NCI-H2107 treated with DMSO at 0.1 percent for 48 hours (cell line): ENCODE results near the gene TMEM61.
"Not testable (repeated sequence)": the region's sequence is repeated elsewhere in the genome, so short reads cannot be mapped to it uniquely, and the experiment has no call there.

Experiments
- DNase-seq: peaks from one replicate; lab custom pipeline; 2025; ENCODE audit not compliant: unreplicated experiment; lab: John Stamatoyannopoulos, UW

Gene TMEM61

DNA sequence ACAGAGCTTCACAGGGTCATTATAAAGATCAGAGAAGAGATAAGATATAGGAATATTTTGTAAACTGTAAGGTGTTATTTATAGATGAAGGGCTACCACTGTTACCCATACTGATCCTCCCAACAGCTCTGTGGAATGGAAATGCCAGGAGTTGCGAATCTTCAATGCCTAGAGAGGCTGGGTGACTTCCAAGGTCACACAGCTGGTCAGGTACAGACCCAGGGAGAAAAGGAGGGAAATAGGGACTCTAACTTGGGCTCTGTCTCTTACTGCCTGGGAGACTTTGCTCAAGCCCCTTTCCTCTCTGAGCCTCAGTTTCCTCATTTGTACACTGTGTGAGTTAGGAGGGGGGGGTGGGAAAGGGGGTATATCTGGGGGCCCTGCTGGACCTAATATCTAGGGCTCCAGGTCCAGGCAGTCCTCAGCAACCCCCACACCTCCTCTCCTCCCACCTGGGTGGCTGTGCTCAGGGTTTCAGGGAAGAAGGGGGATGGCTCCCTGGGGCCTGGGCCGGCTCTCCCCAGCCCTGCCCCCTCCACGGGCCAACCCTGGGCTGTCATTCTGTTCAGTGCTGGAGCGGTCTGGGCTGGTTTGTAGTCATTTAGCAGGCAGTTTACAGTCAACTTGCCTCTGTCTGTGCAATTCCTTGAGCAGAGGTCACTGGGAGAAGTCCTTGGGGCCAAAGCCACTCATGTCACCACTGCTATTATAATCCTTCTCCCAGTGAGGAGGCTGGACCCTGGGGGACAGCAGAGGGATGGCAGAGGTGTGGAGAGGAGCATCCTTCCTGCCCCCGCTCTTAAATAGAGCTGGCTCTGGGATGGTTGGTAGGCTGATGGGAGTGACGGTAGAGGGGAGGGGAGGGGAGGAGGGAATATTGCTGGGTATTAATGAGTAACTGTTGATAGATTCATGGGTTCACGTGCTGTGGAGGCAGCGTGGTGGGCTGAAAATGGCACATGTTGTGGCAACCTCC lies 20.0 kb downstream of the TMEM61 start:
- no peak for DNase-seq

DNA sequence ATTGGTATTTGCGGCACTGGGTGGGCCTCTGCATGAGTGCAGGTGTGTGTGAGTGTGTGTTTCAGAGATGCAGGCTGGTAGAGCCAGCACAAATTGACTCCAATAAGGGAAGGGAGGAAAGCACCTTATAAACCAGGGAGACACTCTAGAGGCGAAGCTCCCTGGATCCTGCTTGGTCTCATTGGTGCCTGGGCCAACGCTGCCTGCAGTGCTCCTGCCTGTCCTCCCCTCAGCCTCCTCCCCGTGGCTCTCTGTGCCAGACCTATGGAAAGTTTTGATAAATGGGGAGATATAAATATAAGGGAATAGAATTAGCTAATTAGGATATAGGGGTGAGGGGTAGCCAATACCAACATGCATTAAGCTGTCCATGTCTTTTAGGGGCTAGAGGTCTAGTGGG lies 20.9 kb downstream of the TMEM61 start:
- no peak for DNase-seq

DNA sequence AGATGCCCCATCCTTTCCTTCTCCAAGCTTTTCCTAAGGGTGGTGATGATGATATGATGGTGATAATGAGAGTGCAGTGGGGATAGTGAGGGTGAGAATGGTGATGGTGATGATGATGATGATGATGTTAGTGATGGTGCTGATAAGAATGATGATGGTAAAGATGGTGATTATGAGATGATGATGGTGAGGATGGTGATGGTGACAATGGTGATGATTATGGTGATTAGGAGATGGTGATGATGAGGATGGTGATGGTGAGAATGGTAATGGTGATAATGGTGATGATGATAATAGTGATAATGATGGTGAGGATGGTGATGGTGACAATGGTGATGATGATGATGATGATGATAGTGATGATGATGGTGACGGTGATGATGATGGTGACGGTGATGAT lies 22.3 kb downstream of the TMEM61 start:
- DNase-seq: no peak

DNA sequence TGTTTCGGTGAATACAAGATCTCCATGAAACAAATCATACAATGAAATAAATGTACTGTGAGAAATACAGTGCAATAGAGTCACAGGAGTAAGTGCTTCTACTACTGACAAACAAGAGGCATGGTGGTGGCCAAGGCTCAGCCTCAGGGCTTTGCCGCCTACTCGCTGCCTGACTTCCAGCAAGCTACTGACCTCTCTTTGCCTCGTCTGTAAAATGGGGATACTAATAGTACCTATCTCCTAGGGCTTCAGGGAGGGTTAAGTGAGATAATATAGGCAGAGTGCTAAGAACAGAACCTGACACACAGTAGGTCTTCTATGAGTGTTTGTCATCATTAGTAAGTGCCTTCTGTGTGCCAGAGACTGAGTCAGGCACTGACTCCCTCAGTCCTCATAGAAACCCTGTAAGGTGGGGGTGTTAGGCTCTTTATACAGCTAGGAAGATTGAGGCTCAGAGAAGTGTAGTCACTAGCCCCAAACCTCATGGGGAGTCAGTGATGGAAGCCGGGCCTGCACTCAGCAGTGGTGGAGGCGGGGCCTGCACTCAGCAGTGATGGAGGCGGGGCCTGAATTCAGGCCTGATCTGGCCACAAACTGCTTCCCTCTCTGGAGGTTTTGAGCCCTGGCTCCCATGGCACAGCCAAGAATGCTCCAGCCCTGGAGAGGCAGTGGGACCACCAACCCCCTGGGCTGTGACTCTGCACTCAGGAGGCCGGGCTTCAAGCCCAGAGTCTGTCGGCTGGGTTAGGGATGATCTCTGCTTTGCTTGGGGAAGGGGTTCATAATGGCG lies 25.1 kb downstream of the TMEM61 start:
- DNase-seq: no peak

DNA sequence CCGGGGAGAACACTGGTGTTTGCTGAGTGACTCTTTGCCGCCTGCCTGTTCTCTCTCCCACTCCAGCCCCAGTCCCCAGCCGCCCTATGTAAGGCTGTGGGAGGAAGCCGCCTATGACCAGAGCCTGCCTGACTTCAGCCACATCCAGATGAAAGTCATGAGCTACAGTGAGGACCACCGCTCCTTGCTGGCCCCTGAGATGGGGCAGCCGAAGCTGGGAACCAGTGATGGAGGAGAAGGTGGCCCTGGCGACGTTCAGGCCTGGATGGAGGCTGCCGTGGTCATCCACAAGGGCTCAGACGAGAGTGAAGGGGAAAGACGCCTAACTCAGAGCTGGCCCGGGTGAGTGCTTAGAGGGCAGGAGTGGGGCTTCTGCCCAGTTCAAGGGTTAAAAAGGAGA lies 26.5 kb downstream of the TMEM61 start:
- DNase-seq: no peak

DNA sequence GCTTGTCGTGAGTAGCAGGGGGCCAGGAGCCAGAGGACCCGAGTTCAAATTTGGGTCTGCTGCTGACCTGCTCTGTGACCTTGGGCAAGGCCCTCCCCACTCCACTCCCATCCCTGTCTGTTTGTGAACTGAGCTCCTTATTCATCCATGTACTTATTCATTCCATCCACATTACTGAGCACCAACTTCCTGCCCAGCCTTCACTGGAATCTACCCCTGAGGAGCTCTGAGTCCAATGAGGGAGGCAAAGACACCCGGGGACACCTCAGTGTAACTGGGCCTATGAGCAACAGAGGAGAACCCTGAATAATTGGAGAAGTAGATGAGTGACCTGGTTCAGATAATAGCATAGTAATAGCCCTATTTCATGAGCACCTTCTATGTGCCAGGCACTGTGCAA lies 27.2 kb downstream of the TMEM61 start:
- no peak for DNase-seq

DNA sequence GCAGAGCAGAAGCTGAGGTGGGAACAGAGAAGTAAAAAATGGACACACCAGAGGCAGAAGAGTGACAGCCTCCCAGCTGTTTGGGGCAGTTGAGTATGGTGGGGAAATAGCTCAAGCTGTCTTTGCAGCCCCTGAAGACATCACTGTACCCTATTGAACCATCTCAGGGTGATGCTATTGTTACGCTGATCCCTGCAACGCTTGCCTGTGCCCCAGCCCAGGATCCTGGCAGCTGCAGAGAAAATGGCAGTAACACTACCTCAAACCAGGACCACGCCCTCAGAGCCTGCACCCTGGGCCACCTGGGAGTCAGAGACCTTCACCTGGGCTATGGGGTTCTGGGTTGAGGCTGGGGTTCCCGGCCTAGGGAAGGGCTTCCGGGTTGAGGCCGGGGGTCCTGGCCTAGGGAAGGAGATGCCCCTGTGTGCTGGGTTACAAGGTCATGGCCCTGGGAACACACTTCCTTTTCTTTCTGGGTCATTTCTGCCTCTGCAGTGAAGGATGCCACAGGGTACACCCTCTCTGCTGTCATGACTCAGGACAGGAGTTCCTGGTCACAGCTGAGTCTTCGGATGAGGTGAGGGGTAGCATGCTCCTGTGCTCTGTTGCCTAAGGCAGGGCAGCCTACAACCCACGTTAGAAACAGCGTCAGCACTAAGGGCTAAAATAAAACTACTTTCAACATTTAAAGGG lies 29.9 kb downstream of the TMEM61 start:
- DNase-seq: no peak

DNA sequence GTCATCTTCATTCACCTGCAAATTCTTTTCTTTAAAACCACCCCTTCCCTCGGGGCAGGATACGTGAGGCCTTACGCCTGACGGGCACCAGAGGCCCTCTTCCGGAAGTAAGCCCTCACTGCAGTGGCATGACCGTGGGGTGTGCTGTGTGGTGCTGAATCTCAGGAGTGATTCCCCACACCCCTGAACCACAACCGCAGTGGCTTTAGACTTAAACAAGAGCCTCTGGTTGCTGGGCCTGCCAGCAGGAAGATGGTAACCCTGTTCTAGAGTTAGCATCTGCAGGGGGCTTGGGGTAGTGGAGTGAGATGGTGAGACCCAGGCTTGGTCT lies 30.4 kb downstream of the TMEM61 start:
- DNase-seq: no peak

DNA sequence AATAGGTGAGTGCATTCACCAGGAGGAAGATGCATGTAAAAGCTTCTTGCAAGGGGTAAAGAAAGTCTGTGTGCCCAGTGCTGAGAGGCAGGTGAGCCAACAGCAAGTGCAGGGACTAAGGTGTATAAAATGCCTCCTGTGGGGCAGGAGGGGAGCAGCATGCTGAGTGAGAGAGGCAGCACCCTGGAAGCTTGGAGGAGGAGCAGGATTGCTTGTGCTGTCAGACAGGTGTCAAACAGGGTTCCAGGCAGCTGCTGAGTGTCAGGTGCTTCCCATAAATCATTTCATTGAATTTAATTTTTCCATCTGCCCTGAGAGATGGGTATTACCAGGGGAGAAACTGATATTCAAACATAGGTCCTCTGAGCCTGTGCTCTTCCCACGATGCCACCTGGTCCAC lies 32.2 kb downstream of the TMEM61 start:
- DNase-seq: peak; percentile 90

DNA sequence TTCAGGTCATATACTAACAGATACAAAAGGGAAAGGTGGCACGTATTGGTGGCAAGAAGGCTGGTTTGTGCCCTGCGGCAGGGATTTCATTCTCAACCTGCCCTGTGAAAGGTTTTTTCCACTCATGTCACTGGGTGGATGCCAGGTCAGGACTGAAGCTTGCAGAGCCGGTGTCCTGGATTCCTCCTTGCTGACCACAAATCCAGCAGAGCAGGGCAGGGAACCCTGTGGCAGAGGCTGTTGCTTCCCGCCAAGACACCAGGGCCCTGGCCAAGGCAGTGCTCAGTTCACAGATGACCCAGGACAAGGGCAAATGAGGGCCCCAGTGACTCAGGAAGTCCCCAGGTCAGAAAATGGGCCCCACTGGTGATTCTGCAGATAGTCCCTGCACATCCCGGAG lies 34.7 kb downstream of the TMEM61 start:
- DNase-seq: no peak

DNA sequence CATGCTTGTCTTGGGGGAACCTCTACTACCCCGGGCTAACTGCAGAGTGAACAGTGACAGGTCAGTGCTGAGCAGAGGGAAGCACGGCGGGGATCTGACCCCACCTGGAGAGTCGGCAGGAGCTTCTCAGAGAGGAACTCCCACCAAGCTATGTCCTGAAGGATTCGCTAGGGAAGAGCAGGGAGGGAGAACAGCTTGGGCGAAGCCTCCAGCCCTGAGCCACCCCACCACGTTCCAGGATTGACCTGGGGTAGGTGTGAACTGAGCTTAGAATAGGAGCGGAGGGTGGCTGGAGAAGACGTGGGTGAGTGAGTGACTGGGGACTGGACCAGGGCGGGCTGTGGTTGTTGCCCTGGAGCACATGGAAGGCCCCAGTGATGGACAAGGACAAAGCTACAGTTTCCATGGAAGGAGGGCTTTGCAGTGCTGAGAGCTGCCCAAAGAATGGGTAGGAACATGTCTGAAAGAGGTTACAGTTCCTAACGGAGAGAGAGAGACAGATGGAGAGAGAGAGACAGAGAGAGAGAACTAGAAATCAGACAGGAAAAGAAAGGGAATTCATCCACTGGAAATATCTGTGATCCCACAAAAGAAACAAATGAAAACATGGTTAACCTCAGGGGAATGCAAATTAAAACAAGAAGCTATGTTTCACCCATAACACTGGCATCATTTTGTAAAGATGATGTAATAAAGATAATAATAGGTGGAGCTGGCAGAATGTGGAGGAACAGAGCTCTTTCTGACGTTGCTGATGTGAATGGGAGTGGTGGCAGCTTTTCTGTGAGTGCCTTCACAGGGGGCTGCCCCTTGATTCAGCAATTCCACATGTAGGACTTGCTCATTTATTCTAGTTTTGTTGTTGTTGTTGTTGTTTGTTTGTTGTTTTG lies 35.5 kb downstream of the TMEM61 start:
- DNase-seq: no peak

DNA sequence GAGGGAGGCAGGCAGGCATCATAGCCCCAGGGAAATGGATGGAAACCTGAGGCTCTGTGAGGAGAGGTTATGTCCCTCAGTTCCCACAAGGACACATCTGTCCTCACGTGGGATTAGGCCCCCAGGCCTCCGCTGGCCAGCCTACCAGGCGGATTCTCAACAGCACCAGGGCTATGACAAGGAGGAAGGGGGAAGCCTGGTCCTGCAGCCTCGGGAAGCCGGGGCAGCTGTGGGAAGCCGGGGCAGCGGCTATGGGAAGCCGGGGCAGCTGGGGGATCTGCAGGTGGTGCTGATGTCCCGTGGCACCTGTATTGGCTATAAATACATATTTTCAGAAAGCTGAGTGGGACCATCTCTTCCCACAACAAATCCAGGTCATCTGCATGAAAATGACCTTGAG lies 38.0 kb downstream of the TMEM61 start:
- DNase-seq: no peak

DNA sequence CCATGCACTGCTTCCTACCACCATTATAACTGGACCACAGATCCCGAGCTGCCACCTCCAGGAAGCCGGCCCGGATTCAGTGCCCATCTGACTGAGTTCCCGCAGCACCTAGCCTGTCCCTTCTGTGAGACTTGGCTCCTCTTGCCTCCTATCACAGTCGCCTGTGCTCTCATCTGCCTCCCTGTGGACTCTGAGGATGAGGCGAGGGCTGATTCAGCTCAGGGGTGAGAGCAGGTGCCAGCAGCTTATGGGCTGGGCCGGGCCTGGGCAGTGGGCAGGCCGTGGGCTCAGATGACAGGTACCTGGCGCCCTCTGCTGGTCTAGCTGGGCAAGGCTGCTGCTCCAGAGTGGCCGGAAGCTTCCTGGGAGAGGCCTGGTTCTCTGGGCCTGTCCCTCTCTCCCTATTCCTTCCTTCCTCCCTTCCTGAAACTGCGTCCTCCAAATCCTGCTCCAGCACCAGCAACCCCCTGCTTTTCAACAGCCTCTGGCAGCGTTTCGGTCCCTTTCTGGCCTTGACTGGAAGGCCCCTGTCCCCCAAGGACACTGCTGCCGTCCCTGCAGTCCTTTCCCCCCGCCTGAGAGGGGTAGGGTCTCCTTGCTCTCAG lies 41.6 kb downstream of the TMEM61 start:
- DNase-seq: peak; percentile 91

DNA sequence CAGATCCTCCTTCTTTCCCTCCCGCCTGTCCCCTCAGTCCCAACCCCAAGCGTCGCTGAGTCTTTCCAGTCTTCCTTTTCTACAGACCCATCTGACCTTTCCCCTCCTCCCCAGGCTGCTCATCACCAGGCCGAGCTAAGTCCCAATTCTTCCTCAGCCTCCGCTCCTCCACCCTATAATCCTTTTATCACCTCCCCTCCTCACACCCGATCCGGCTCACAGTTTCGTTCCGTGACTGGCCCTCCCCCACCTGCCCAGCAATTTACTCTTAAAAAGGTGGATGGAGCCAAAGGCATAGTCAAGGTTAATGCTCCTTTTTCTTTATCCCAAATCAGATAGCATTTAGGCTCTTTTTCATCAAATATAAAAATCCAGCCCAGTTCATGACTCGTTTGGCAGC lies 43.7 kb downstream of the TMEM61 start:
- not testable (repeated sequence) for DNase-seq

DNA sequence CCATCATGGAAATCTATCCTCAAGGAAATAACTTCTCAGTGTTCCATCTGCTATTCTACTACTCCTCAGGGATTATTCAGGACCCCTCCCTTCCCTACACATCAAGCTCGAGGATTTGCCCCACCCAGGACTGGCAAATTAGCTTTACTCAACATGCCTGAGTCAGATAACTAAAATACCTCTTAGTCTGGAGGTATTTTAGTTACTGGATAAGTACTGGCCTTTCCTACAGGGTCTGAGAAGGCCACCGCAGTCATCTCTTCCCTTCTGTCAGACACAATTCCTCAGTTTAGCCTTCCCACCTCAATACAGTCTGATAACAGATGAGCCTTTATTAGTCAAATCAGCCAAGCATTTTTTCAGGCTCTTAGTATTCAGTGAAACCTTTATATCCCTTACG lies 46.3 kb downstream of the TMEM61 start:
- DNase-seq: not testable (repeated sequence)

DNA sequence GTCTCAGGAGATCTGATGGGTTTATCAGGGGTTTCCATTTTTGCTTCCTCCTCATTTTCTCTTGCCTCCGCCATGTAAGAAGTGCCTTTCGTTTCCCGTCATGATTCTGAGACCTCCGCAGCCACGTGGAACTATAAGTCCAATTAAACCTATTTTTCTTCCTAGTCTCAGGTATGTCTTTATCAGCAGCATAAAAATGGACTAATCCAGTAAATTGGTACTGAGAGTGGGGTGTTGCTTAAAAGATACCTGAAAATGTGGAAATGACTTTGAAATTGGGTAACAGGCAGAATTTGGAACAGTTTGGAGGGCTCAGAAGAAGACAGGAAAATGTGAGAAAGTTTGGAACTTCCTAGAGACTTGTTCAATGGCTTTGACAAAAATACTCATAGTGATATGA lies 50.7 kb downstream of the TMEM61 start:
- DNase-seq: not testable (repeated sequence)

DNA sequence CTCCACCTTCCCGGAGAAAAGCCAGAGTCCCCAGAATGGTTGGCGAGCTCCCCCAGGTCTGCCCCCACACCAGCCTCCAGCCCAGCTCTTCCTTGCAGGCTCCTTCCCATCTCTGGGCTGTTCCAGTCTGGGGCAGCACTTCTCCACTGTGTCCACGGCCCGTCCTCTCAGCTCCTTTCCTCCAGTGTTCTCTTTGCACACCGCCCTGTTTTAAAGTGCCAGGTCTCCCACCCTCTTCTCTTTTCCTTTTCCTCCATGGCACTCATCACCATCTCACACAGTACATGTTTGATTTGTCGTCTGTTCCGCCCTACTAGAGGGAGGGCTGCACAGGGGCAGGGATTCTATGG lies 52.8 kb downstream of the TMEM61 start:
- DNase-seq: no peak

DNA sequence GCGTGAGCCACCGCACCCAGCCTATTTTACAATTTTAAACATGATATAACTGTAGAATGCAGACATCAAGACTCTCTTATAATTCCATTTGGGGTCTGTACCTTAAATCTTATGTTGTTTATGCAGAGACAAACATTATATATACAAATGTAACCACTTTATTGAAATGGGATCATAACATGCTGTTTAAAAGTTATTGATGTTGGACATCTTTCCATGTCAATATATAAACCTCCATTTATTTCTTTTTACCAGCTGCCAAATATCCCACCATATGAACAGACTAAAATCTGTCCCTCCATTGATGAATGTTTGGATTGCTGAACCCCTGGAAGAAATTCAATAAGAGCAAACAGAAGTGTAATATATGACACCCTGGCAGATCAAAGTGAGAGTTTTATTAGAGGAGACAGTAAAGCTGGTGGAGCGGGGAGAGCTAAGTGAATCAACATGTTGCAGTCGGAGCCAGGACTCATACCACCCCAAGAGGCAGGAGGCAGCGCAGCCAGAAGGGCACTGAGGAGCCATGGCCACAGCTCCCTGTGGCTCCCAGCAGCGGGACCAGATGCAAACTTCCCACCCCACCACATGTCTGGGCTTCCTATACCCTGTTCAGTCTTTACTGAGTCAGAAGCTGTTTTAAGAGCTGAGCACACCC lies 54.2 kb downstream of the TMEM61 start:
- no peak for DNase-seq

DNA sequence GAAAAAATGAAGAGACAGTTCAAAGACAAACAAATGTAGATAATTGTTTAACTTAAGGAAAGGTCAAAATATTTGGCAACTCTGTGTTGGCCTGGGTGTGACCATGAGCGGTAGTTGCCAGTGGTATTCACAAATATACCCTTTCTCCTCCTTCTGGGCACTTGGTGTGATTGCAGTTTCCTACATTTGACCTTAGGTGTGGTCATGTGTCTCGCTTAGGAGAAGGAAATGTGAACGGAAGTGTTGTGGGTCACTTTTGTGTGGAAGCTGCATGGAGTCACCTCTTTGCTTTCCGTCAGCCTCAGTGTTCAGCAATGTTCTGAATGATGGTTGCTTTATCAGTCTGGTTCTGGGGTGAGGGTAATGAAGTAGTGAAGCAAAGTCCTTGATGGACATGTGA lies 55.5 kb downstream of the TMEM61 start:
- DNase-seq: no peak
